ENCODE measurements around the gene PRMT7.
A peak's percentile ranks its signal among the peaks of the same experiment; 100 is the strongest.

PRMT7 gene, protein sequence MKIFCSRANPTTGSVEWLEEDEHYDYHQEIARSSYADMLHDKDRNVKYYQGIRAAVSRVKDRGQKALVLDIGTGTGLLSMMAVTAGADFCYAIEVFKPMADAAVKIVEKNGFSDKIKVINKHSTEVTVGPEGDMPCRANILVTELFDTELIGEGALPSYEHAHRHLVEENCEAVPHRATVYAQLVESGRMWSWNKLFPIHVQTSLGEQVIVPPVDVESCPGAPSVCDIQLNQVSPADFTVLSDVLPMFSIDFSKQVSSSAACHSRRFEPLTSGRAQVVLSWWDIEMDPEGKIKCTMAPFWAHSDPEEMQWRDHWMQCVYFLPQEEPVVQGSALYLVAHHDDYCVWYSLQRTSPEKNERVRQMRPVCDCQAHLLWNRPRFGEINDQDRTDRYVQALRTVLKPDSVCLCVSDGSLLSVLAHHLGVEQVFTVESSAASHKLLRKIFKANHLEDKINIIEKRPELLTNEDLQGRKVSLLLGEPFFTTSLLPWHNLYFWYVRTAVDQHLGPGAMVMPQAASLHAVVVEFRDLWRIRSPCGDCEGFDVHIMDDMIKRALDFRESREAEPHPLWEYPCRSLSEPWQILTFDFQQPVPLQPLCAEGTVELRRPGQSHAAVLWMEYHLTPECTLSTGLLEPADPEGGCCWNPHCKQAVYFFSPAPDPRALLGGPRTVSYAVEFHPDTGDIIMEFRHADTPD

DNA sequence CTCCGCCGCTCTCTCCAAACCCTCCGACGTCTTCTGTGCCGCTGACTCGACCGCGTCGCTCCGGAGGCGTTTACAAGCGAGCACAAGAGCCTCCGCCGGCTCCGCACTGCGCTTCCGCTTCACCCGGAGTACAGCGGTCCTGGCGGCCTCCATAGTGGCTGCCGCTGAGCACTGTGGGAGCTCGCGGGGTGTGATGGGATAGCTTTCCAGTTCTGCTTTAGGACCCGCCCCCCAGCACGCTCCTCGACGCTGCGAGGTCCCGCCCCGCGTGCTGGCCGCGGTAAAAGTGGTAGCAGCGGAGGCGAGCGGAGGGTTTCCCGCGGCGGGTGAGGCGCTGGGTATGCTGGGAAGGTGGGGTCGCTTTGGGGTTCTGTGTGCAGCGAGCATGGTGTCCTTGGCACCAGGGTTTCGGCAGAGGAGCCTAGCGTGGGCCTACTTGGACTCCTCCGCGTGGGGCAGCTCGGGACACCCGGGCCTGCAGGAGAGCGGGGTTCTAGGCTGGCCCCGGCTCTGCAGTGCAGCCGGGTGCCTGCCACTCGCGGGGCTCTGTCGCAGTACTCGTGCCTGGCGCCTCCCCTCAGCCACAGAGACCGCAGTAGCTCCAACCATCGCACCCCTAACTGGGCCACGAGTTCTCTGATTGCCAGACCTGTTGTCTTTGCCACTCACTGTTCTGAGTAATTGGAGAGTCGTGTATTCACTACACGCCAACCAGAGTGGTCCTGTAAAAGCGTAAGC, at the start of gene PRMT7, which contains the start of gene SLC7A6OS:
TSS of gene PRMT7 (plus strand) at position 246 of the 738 bp plus-strand sequence. CDS start 4,961 bp downstream, outside the sequence.
TSS of gene SLC7A6OS (minus strand) at position 173 of the 738 bp plus-strand sequence. CDS start at position 153, 20 bp downstream.
- H3K4me3 ChIP-seq (ENCODE audit: low read length) = peak within 1 kb of the TSS; percentile 99
- TF ChIP-seq, protein P1, sequence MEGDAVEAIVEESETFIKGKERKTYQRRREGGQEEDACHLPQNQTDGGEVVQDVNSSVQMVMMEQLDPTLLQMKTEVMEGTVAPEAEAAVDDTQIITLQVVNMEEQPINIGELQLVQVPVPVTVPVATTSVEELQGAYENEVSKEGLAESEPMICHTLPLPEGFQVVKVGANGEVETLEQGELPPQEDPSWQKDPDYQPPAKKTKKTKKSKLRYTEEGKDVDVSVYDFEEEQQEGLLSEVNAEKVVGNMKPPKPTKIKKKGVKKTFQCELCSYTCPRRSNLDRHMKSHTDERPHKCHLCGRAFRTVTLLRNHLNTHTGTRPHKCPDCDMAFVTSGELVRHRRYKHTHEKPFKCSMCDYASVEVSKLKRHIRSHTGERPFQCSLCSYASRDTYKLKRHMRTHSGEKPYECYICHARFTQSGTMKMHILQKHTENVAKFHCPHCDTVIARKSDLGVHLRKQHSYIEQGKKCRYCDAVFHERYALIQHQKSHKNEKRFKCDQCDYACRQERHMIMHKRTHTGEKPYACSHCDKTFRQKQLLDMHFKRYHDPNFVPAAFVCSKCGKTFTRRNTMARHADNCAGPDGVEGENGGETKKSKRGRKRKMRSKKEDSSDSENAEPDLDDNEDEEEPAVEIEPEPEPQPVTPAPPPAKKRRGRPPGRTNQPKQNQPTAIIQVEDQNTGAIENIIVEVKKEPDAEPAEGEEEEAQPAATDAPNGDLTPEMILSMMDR (conservative IDR thresholded peaks at IDR 0.05; ENCODE audit: low read length) = peak; percentile 16; the same call in 1 of the 2 replicates
- peak; percentile 84 for DNase-seq (ENCODE audit: low read depth)

DNA sequence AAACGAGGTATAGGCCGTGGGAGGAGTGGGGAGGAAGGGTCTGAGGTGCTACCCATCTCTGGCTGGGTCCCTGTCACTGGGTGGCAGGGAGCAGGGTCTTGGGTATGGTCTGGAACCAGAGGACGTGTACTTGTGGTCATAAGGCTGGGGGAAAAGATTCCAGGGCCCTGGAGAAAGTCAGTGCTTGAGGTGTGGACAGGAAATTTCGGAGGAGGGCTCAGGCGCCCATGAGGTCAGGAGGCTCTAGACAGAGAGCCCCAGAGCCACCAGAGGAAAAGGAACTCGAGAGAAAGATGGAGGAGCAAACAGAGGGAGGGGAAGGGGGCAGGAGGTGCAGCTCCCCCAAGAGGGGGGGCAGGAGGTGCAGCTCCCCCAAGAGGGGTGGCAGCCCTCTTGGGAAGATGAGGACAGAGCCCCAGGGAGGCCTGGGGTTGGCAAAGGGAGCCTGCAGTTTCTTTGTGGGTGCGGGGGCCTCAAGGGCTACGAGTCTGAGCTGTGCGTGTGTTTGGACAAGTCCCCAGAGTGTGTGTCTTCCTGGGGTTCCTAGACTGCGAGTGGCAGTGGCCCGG, 47.2 kb upstream of the PRMT7 start:
- H3K4me3 ChIP-seq (ENCODE audit: low read length) = peak overlapping the region; percentile 67
- TF ChIP-seq, protein P1 (conservative IDR thresholded peaks at IDR 0.05; ENCODE audit: low read length) = no peak; the same call in 1 of the 2 replicates
- no peak for DNase-seq (ENCODE audit: low read depth)

DNA sequence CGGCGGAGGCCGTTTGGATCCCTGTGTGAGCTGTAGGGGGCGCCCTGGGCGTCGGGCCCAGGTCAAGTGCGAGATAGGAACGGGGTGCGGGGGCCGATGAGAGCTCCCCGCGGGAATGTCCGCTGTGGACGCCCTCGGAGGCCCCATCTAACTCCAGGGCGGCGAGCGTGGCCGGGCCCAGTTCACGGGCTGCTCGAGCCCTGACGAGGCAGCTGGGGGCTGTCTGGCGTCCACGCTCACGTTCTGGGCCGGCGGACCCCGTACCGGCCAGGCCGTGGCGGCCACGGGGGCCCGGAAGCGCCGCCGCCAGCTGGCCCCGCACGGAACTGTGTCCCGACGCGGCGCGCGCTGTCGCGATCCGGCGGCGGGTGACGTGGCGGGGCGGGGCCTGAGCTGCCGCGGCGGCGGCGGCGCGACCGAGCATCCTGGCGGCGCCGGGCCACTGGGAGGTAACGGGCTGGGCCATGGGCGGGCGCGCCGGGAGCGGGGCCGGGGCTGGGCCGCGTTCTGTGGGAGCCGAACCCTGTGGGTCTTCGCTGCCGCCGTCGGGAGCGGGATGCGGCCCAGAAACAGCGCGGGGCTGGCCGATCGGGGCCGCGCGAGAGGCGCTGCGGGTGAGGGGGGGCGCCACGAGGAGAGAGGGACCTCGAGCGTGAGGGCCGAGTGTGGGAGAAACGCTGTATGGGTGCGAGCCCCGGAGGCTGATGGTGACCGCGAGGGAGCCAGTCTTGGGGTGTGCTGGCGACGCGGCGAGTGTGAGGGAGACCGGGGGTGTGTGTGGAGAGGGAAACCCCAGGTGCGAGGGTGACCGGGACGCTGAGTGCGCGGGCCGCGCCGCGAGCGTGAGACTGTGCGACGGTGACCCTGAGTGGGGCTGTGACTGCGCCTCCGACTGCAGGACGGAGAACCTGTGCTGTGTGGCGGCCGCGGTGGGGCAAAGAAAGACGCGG, 46.4 kb upstream of the PRMT7 start, which contains the start of gene SLC7A6:
TSS of gene SLC7A6 (plus strand) at position 399 of the 950 bp plus-strand sequence. CDS start 10,201 bp downstream, outside the sequence.
- TF ChIP-seq, protein P1 (conservative IDR thresholded peaks at IDR 0.05; ENCODE audit: low read length) = peak; percentile 56; the same call in 1 of the 2 replicates
- H3K4me3 ChIP-seq (ENCODE audit: low read length) = peak within 1 kb of the TSS; percentile 96
- peak; percentile 77 for DNase-seq (ENCODE audit: low read depth)

DNA sequence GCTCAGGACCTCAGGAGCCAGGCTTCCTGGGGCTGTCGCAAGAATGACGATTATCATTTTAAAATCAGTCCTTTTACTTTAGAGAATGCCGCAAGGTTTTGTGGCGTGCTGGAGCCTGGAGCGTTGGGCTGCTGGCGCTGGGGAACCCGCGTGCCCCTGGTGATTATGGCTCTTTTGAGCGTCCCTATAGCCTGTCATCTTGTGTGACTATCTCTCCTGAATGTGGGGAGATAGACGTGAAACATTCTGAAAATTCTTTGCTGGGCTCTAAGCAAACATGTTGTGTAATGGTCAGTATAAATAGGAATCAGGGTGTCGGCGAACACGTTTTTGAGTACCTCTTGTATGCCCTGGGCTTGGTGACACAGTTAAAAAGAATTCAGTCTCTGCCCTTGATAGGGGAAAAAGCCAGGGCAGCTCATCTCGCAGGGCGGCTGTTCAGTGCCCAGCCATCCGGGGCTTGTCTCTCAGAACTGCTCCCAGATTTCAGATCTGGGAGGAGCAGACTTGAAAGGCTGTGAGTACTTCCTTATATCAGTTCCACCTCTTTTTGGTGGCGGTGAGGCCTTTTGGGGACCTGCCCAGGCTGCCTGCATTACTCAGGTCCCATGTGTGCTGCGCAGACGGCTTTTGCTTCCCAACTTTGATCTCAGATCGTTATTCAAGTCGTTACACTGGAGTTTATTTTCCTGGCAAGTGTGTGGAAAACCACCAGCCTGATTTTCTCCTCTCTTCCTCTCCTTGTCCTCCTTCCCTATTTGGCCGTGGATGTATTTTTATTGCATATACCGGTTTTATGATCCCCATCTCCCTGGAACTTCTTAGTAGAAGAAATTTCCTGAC, 45.5 kb upstream of the PRMT7 start:
- H3K4me3 ChIP-seq (ENCODE audit: low read length) = peak overlapping the region; percentile 96
- TF ChIP-seq, protein P1 (conservative IDR thresholded peaks at IDR 0.05; ENCODE audit: low read length) = no peak
- DNase-seq (ENCODE audit: low read depth) = peak; percentile 89

DNA sequence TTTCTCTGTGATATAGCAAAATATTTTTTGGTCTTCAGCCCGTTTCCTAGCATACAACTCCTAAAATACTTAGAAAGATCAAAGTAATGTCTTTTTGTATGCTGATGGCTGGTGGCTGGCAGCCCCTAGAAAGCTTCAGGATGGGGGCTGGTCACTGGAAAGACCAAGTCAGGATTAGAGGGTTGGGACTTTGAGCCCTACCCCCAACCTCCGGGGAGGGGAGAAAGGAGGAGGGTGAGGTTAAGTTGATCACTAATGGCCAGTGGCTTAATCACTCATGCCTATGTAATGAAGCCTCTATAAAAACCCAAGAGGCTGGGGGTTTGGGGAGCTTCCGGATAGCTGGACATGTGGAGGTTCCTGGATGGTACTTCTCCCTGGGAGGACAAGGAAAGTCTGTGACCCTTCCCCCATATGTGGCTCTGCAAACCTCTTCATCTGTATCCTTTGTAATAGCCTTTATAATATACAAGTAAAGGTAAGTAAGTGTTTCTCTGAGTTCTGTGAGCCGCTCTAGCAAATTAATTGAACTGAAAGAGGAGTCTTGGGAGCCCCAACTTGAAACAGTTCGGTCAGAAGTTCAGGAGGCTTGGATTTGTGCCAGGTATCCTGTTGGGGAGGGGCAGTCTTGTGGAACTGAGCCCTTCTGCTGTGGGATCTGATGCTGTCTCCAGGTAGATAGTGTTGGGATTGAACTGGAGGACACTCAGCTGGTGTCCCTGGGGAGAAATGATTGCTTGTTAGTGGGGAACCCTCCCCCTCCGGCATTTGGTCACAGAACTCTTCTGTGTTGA, 43.0 kb upstream of the PRMT7 start:
- H3K4me3 ChIP-seq (ENCODE audit: low read length) = no peak overlapping the region
- no peak for DNase-seq (ENCODE audit: low read depth)
- TF ChIP-seq, protein P1 (conservative IDR thresholded peaks at IDR 0.05; ENCODE audit: low read length) = no peak
